ENCODE data around the gene EGFLAM.
"Not testable (repeated sequence)": the region's sequence is repeated elsewhere in the genome, so short reads cannot be mapped to it uniquely, and the experiment has no call there.

EGFLAM gene

DNA sequence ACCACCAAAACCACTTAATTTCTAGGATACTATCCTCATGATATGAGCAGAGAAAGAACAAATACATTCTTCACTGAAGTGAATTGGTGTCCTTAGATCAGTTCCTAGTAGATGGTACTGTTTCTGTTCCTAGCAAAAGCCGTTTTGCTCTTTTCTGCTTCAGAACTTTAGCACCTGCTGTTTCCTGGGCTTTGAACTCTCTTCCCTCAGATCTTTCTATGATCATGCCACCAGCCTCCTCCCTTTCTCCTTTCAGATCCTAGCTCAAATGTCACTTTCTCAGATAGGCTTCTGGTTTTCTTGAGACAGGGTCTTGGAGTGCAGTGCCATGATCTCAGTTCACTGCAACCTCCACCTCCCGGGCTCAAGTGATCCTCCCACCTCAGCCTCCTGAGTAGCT is 118.0 kb downstream of the EGFLAM start:
- DNase-seq (ENCODE audit: low spot score) = no peak

GRCh38 chr5:38378579-38378978 is 120.2 kb downstream of the EGFLAM start:
- no peak for DNase-seq (ENCODE audit: low spot score)

DNA sequence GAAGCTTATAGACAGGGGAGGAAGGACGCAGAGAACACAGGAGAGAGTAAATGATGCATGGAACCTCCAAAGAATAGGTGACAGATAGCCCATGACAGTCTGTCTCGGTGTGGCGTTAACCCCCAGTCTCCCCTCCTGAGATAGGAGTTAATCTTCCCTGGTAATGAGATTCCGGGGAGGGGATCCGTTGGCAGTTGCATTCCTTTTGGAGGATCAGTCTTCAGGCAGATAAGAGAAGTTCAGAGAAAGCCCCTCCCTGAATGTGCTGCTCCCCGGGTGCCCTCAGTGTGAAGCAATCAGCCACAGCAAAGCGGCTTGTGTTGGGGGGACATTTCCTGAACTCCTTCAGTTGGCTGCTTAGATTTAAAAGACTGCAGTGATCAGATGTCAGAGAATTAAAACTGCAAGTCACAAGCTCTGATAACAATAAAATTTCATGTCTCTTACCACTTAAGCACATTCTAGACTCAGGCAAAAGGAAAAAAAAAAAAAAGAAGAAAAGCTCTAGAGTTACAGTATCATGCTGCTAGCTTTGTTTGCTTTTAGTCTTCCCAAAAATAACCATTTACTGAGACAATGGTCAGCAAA is 121.1 kb downstream of the EGFLAM start:
- DNase-seq (ENCODE audit: low spot score) = no peak

- DNase-seq (ENCODE audit: low spot score) = no peak
Observed at GRCh38 chr5:38380537-38380936, 122.2 kb downstream of the EGFLAM start.

DNA sequence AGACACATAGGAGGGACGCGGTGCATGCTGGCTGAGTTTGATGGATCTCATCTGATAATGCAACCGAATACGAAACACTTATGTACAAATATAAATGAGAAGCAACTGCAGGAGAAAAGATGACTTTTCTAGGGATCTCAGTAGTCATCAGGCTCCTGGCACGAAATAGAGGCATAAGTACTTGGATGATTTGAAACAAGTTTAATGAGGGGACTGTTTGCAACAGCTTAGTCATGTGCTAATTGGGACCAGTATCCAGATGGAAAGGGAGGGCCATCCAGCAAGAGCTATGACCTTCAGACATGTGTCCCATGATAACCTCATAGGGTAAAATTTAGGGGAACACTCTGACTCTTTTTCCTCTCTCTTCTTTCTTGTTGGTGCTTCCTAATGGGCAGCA is 123.0 kb downstream of the EGFLAM start:
- no peak for DNase-seq (ENCODE audit: low spot score)

- DNase-seq (ENCODE audit: low spot score) = peak; percentile 80
Observed at GRCh38 chr5:38382898-38383297, 124.5 kb downstream of the EGFLAM start.

DNA sequence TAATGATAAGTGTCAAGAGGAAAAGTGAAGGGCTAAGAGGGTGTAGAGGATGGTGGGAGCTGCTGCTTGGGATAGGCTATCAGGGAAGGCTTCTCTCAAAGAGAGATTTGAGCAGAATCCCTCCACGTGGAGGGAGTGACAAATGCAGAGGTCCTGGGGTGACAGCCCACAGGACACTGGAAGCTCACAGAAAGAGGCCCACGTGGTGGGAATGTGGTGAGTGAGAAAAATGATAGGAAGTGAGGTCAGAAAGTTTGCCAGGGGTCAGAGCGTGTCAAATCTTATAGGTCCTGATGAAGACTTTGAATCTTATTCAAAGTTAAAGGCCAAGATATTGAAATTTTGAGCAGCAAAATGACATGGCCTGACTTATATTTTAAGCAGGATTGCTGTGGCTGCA is 125.3 kb downstream of the EGFLAM start:
- no peak for DNase-seq (ENCODE audit: low spot score)

DNA sequence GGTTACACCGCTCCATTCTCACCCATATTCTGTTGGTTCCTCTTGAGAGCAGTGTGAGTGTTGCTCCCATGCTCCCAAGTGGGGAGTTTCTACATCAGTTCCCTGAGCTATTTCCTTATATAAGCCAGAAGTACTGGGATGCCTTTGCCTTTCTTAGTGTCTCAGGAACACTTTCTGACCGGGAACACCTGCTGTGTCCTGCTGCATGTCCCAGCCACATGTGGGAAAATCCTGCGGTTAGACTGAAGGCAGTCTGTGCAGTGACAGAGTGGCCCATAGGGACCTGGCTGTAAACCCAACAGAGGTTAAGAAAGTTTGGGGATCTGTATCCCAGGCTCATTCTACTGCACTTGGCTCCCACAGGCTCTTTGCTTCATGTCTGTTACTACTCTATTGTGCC is 126.0 kb downstream of the EGFLAM start:
- no peak for DNase-seq (ENCODE audit: low spot score)

GRCh38 chr5:38387161-38387560 is 128.8 kb downstream of the EGFLAM start:
- DNase-seq (ENCODE audit: low spot score) = no peak

DNA sequence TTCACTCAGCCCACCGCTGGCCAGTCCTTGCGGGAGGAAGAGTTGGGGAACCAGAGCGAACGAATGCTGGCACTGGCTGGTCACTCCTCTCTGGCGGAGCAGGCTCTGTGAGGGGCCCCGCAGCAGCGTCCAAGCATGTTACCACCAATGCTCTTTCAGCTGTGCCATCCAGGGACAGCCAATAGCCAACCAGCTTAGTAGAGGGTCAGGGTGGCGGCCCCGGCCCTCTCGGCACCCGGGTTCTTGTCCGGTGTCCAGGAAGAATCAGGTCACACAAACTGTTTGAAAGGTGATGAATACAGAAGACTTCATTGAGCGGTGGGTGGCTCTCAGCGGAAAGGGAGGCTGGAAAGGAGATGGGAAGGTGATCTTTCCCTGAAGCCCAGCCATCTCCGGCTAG is 135.3 kb downstream of the EGFLAM start:
- no peak for DNase-seq (ENCODE audit: low spot score)

GRCh38 chr5:38396766-38397165 is 138.4 kb downstream of the EGFLAM start:
- no peak for DNase-seq (ENCODE audit: low spot score)

DNA sequence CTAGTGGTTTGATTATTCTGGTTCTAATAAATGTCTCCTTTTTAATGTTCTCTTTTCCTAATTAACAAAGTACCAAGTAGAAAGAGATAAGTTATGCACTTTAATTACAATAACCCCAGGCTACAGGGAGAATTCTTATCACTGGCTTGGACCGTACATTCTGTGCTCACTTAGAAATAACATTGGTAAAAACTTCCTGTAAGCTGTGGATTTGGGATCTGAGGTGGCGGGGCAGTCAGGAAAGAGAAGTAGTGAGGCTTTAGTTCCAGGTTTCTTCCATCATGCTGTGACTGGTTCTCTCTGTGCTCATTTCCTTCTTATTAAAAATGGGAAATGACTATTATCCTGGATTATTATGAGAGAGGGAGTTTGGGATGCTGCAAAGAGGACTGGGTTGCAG is 142.0 kb downstream of the EGFLAM start:
- DNase-seq (ENCODE audit: low spot score) = no peak

GRCh38 chr5:38401145-38401544 is 142.8 kb downstream of the EGFLAM start:
- no peak for DNase-seq (ENCODE audit: low spot score)

DNA sequence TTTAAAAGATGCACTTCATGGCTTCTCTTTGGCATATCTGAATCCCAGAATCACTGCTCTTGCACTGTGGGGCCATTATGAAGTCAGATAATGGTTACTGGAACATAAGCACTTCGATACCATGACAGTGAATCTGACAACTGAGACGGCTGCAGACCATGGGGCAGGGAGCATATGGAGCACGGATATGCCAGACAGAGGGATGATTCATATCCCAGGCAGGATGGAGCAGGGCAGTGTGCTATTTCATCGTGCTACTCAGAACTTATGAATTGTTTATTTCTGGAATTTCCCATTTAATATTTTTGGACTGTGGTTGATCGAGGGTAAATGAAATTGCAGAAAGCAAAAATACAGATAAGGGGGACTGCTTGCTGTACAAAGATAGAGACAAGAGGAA is 145.0 kb downstream of the EGFLAM start:
- peak; percentile 22 for DNase-seq (ENCODE audit: low spot score)

DNA sequence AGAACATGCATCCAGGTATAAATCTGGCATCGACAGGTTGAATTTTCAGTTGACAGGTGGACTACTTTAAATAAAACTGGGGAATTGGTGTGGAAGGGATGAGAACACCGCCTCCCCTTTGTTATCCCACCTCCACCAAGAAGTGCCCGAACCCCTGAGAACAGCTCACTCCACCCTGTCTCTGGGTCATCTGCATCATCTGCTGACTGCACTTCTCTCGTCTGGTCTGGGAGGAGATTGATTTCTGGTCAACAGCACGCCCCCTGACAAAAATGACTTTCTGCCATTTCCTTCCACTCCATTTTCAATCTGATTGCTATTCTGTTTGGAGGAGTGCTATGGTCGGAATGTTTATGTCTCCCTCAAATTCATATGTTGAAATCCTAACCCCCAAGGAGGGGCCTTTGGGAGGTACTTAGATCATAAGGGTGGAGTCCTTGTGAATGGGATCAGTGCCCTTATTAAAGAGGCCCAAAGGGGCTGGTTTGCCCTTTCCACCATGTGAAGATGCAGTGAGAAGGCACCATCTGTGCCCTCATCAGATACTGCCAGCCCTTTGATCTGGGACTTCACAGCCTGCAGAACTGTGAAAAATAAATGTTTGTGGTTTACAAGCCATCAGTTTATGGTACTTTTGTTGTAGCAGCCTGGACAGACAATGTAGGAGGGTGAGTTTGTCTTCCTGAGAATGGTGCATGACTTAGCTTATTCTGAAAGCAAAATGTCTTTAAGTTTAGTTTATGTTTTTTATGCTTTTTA is 145.7 kb downstream of the EGFLAM start:
- no peak for DNase-seq (ENCODE audit: low spot score)

- DNase-seq (ENCODE audit: low spot score) = no peak
Observed at GRCh38 chr5:38404667-38405276, 146.4 kb downstream of the EGFLAM start.

DNA sequence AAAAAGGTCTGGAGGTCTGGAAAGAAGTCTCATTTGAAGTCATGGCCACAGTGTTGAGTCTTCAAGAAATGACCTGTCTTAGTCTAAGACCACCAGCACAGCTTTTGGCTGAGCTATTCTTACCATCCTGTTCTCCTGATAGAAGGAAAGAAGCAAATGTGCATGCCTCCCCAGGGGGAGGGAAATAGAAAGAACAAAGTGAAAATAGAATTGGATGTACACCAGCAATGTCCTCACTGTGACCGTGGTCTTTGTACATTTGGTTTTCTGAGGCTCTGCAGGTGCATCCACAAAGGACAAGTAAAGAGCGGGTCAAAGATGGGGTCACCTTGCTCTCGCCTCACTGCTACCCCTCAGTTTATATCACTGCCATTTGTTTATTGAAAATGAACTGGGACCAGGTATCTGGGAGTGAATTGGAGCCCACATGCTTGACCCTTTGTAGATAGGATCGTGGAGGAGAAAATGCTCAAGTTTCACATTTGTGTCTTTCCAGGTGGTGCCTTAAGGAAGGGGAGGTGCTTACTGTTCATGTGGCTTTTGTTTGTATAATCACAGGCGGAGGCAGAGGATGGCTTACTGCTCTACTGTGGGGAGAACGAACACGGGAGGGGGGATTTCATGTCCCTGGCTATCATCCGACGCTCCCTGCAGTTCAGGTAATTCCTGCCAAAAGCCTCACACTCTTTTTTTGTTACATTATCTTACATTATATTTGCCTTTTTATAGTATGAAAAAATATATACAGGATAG is 150.3 kb downstream of the EGFLAM start:
- no peak for DNase-seq (ENCODE audit: low spot score)

DNA sequence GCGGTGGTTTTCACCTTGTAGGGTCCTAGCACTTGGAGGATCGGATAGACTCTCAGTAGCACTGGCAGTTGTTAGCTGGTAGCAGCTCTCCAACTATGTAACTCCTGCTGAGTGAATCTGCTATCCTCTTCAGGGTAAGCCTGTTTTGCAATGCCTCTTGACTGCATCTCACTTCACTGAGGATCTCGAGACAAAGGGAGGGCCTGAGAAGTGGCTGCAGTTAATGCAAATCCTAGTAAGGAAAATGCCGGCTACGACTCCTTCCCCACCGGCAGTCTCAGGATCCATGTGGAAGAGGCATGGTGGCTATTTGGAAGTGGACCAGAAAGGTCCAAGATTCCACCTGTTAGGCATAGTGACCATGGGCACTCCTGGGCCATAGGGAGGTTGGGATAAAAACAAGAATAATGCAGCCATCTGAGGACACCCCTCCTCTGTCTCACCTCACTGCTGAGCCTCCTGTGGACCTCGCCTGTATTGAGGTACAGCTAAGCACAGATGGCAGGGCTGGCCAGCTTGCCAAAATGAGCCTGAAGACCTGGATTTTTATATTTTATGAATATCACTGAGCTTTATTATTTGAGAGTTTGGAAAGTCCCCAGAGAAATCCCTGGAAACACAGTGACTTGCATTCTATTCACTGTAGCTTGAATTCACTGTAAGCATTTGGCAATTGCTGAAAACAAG is 152.1 kb downstream of the EGFLAM start:
- no peak for DNase-seq (ENCODE audit: low spot score)

DNA sequence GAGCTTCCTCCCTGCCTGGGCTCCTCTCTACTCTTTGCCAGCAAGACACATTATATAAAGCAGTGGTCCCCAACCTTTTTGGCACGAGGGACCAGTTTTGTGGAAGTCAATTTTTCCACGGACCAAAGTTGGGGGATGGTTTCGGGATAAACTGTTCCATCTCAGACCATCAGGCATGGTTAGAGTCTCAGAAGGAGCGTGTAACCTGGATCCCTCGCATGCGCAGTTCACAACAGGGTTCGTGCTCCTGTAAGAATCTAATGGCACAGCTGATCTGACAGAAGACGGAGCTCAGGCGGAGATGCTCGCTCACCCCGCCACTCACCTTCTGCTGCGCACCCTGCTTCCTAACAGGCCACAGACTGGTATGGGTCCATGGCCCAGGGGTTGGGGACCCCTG is 155.3 kb downstream of the EGFLAM start:
- DNase-seq (ENCODE audit: low spot score) = no peak

- DNase-seq (ENCODE audit: low spot score) = peak; percentile 37
Observed at GRCh38 chr5:38414348-38414747, 156.0 kb downstream of the EGFLAM start.

- not testable (repeated sequence) for DNase-seq (ENCODE audit: low spot score)
Observed at GRCh38 chr5:38415772-38416171, 157.4 kb downstream of the EGFLAM start.

- DNase-seq (ENCODE audit: low spot score) = no peak
Observed at GRCh38 chr5:38417658-38418017, 159.3 kb downstream of the EGFLAM start.

Data from AG08396 (cell line).